GM06990 (cell line): ENCODE results near the gene PGBD5.

Experiments
- DNase-seq: peaks from one replicate; pipeline ENCODE4 v3.0.0-alpha.2; 2011; ENCODE audit not compliant: insufficient read length; ENCODE audit errors: extremely low read depth
- H3K27me3 ChIP-seq: replicated peaks from 2 replicates; pipeline ENCODE4 v1.6.0; 2011; ENCODE audit warnings: low read length; ENCODE audit not compliant: control insufficient read depth, insufficient read depth
- H3K36me3 ChIP-seq: 2 replicates; pipeline ENCODE4 v1.5.1; 2011; ENCODE audit warnings: low read length; ENCODE audit not compliant: control insufficient read depth, insufficient read depth
- H3K4me3 ChIP-seq: replicated peaks from 2 replicates; pipeline ENCODE4 v1.5.1; 2011; ENCODE audit warnings: low read depth, mild to moderate bottlenecking, control low read depth, low read length
- CTCF ChIP-seq: IDR thresholded peaks from 2 replicates; pipeline ENCODE4 v1.5.1; 2011; ENCODE audit warnings: low read length, control low read depth, mild to moderate bottlenecking, inconsistent platforms; ENCODE audit not compliant: insufficient read depth, poor library complexity, severe bottlenecking

PGBD5 gene

GRCh38 chr1:230282157-230282556 lies 144.0 kb downstream of the PGBD5 start:
- peaks cover 9% of the 10 kb centered on the region for H3K36me3 ChIP-seq
- H3K4me3 ChIP-seq, result no peak overlapping the region
- DNase-seq, result no peak
- H3K27me3 ChIP-seq, result no peaks in the 10 kb centered on the region
- no peak for TF ChIP-seq CTCF

GRCh38 chr1:230281556-230281955 lies 144.6 kb downstream of the PGBD5 start:
- no peak for TF ChIP-seq CTCF
- no peak for DNase-seq
- Histone ChIP-seq H3K27me3 (no peaks in the 10 kb centered on the region), H3K36me3 (peaks cover 10% of the 10 kb centered on the region), H3K4me3 (no peak overlapping the region)

GRCh38 chr1:230280906-230281413 lies 145.2 kb downstream of the PGBD5 start:
- no peak for TF ChIP-seq CTCF
- Histone ChIP-seq H3K27me3 (no peaks in the 10 kb centered on the region), H3K4me3 (no peak overlapping the region), H3K36me3 (peaks cover 16% of the 10 kb centered on the region)
- DNase-seq, result no peak

GRCh38 chr1:230280054-230280795 lies 145.9 kb downstream of the PGBD5 start:
- no peak for TF ChIP-seq CTCF
- no peak for DNase-seq
- no peaks in the 10 kb centered on the region for H3K27me3 ChIP-seq
- no peak overlapping the region for H3K4me3 ChIP-seq
- H3K36me3 ChIP-seq, result peaks cover 16% of the 10 kb centered on the region

GRCh38 chr1:230279583-230279945 lies 146.6 kb downstream of the PGBD5 start:
- Histone ChIP-seq H3K27me3 (no peaks in the 10 kb centered on the region), H3K36me3 (peaks cover 16% of the 10 kb centered on the region), H3K4me3 (no peak overlapping the region)
- DNase-seq, result no peak
- no peak for TF ChIP-seq CTCF
